Cardiac muscle cell (in vitro differentiated cells and primary cell): ENCODE data around the gene LCE2B. TPM values are rescaled to one million over a fixed set of nuclear protein-coding genes. Genes with fewer than 3 reads are reported as not detected.
"Not testable (repeated sequence)": the region's sequence is repeated elsewhere in the genome, so short reads cannot be mapped to it uniquely, and the experiment has no call there.

Experiments
- DNase-seq, 2 donors: peaks; one replicate each; pipeline versions ENCODE4 v3.0.0 to v3.0.0-alpha.2; 2010 to 2017; ENCODE audit warnings: low read depth in 1 of 2, low spot score in 1 of 2
- H3K27ac ChIP-seq: fragments of 200-600 bp; sonication (generic); 2 replicates; pipeline ENCODE4 v1.5.1; 2016
- H3K27me3 ChIP-seq: fragments of 200-600 bp; sonication (generic); 2 replicates; pipeline ENCODE4 v1.6.0; 2016; ENCODE audit warnings: control low read depth
- H3K36me3 ChIP-seq: fragments of 200-600 bp; sonication (generic); 2 replicates; pipeline ENCODE4 v1.5.1; 2016; ENCODE audit warnings: control low read depth
- H3K4me1 ChIP-seq: fragments of 200-600 bp; sonication (generic); 2 replicates; pipeline ENCODE4 v1.8.1; 2017; ENCODE audit warnings: low read depth, mild to moderate bottlenecking, mixed run types
- H3K4me3 ChIP-seq: fragments of 200-600 bp; sonication (generic); 2 replicates; pipeline ENCODE4 v1.5.1; 2016; ENCODE audit warnings: mild to moderate bottlenecking
- H3K9me3 ChIP-seq: fragments of 200-600 bp; sonication (generic); 2 replicates; pipeline ENCODE4 v1.5.1; 2017; ENCODE audit warnings: low read depth, mild to moderate bottlenecking, control low read depth
- CTCF ChIP-seq: IDR thresholded peaks from 2 replicates; pipeline ENCODE4 v1.5.1; 2012; ENCODE audit warnings: low read depth, mild to moderate bottlenecking, low read length
- polyA plus RNA-seq: library from polyadenylated mRNA; unstranded; fragments of >200 nt; fragmentation: Nextera tagmentation; extraction: Ambion mirVana; gene quantifications from 2 replicates; pipeline ENCODE4 v1.2.1, GENCODE V29; 2016
- total RNA-seq: library from RNA; depleted of rRNA; stranded (reverse); fragments of >200 nt; gene quantifications from 2 replicates; pipeline ENCODE4 v1.2.3, GENCODE V29; 2016

Gene LCE2B
- total and polyA plus RNA-seq, 2 experiments from 2014 or later, result not detected

- TF ChIP-seq CTCF, result no peak
- Histone ChIP-seq H3K27ac (no peak overlapping the region), H3K4me1 (no peaks in the 10 kb centered on the region), H3K27me3 (no peaks in the 10 kb centered on the region), H3K4me3 (no peak overlapping the region), H3K36me3 (no peaks in the 10 kb centered on the region), H3K9me3 (no peaks in the 10 kb centered on the region)
- no peak for DNase-seq
Measured at GRCh38 chr1:152656459-152656858, 29.5 kb upstream of the LCE2B start.

DNA sequence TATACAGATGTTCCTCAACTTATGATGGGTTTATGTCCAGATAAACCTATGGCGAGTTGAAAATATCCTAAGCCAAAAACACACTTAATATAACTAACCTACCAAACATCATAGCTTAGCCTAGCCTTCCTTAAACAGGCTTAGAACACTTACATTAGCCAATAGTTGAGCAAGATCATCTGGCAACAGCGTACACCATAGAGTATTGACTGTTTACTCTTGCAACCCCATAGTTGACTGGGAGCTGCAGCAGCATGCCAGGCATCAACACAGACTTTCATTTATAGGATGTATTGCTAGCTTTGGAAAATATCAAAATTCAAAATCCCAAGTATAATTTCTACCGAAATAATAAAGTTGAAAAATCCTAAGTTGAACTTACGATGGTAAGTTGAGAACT, 28.2 kb upstream of the LCE2B start:
- Histone ChIP-seq H3K4me1 (no peaks in the 10 kb centered on the region), H3K9me3 (no peaks in the 10 kb centered on the region), H3K36me3 (no peaks in the 10 kb centered on the region), H3K27me3 (no peaks in the 10 kb centered on the region), H3K4me3 (no peak overlapping the region), H3K27ac (no peak overlapping the region)
- no peak for TF ChIP-seq CTCF
- no peak for DNase-seq

DNA sequence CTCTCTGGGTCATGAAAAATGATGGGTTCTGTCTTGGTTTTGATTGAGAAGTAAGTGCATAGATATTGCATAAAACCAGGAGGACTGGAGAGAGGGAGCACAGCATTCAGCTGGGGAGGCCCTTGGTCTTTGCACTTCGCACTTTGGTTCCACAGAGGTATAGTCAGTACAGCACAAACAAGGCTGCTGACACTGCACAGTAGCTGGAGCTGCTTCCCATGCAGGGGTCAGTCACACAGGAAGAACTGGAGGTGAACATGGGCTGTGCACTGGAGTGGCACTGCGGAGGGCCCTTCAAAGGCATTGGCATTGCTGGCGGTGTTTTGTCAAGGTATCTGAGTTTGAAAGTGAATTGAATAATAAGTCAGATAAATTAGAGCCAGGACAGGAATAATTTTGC, 27.3 kb upstream of the LCE2B start:
- H3K27me3 ChIP-seq, result no peaks in the 10 kb centered on the region
- H3K4me1 ChIP-seq, result no peaks in the 10 kb centered on the region
- H3K4me3 ChIP-seq, result no peak overlapping the region
- no peak for TF ChIP-seq CTCF
- H3K9me3 ChIP-seq, result no peaks in the 10 kb centered on the region
- H3K36me3 ChIP-seq, result no peaks in the 10 kb centered on the region
- no peak for DNase-seq
- H3K27ac ChIP-seq, result no peak overlapping the region

- TF ChIP-seq CTCF, result no peak
- H3K9me3 ChIP-seq, result no peaks in the 10 kb centered on the region
- no peaks in the 10 kb centered on the region for H3K27me3 ChIP-seq
- H3K36me3 ChIP-seq, result no peaks in the 10 kb centered on the region
- H3K4me3 ChIP-seq, result no peak within 1 kb of the TSS
- H3K4me1 ChIP-seq, result no peaks in the 10 kb centered on the region
- no peak for DNase-seq
- H3K27ac ChIP-seq, result no peak within 1 kb of the TSS
Measured at GRCh38 chr1:152663098-152663497, 22.8 kb upstream of the LCE2B start, which contains the start of gene LCE2D. TSS of gene LCE2D (plus strand) at chr1:152663380. CDS start at chr1:152664106, 726 bp downstream.

DNA sequence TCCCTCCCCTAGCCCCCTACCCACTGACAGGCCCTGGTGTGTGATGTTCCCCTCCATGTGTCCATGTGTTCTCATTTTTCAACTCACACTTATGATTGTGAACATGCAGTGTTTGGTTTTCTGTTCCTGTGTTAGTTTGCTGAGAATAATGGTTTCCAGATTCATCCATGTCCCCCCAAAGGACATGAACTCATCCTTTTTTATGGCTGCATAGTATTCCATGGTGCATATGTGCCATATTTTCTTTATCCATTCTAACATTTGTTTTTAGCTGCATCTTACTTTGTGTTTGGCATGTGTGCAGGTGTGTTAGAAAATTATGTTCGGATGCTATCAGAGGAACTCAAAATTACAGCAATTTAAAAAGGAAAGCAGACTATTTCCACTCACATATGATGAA, 19.8 kb upstream of the LCE2B start:
- H3K27me3 ChIP-seq, H3K4me1 ChIP-seq, H3K9me3 ChIP-seq, DNase-seq, H3K36me3 ChIP-seq, H3K4me3 ChIP-seq, H3K27ac ChIP-seq: not testable (repeated sequence)

DNA sequence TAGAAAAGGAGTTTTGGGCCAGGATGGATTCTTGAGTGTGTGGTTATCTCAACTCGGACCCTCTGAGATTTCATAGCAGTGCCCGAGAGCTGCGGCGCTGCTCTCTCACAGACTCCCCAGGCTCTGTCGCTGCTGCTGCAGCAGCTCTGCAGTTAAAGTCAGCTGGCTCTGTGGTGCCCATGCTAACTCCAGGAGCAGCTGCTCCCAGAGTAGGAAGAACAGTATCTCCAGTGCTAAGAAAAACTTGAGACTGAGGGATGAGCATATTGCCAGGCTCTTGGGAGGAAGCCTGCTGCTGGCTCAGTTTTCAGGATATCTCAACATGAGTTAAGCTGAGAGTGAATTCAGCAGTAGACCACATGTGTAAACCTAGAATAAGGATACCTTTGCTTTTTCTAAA, 18.3 kb upstream of the LCE2B start:
- no peaks in the 10 kb centered on the region for H3K4me1 ChIP-seq
- no peak for DNase-seq
- H3K27ac ChIP-seq, result no peak overlapping the region
- H3K4me3 ChIP-seq, result no peak overlapping the region
- no peaks in the 10 kb centered on the region for H3K9me3 ChIP-seq
- H3K27me3 ChIP-seq, result no peaks in the 10 kb centered on the region
- no peaks in the 10 kb centered on the region for H3K36me3 ChIP-seq
- no peak for TF ChIP-seq CTCF
